ENCODE measurements around the gene PLAAT4.

The PLAAT4 gene

GRCh38 chr11:63583357-63583677 is 46.7 kb downstream of the PLAAT4 start:
- H3K27ac ChIP-seq: no peak overlapping the region
- TF ChIP-seq CTCF (conservative IDR thresholded peaks at IDR 0.05): no peak
- TF ChIP-seq ZFX (IDR thresholded peaks at IDR 0.05): no peak

- TF ChIP-seq CTCF (conservative IDR thresholded peaks at IDR 0.05) (no peak), ZFX (IDR thresholded peaks at IDR 0.05) (no peak)
- no peak overlapping the region for H3K27ac ChIP-seq
Measured at GRCh38 chr11:63586451-63587166, 50.0 kb downstream of the PLAAT4 start.

GRCh38 chr11:63589000-63589399 is 52.4 kb downstream of the PLAAT4 start:
- TF ChIP-seq CTCF (conservative IDR thresholded peaks at IDR 0.05) (no peak), ZFX (IDR thresholded peaks at IDR 0.05) (no peak)
- H3K27ac ChIP-seq: no peak overlapping the region

- TF ChIP-seq CTCF (conservative IDR thresholded peaks at IDR 0.05): no peak
- TF ChIP-seq ZFX (IDR thresholded peaks at IDR 0.05): no peak
- no peak overlapping the region for H3K27ac ChIP-seq
Measured at GRCh38 chr11:63590024-63590788, 53.6 kb downstream of the PLAAT4 start.

- H3K27ac ChIP-seq: no peak overlapping the region
- TF ChIP-seq CTCF (conservative IDR thresholded peaks at IDR 0.05) (no peak; the same call in 1 of the 2 replicates), ZFX (IDR thresholded peaks at IDR 0.05) (no peak)
Measured at GRCh38 chr11:63592975-63593395, 56.4 kb downstream of the PLAAT4 start.

- no peak for TF ChIP-seq CTCF (conservative IDR thresholded peaks at IDR 0.05)
- no peak for TF ChIP-seq ZFX (IDR thresholded peaks at IDR 0.05)
- no peak overlapping the region for H3K27ac ChIP-seq
Measured at GRCh38 chr11:63595296-63595695, 58.7 kb downstream of the PLAAT4 start.

All from C4-2B (cell line).